Mucosa of descending colon (tissue), 3 donors: Measurements from ENCODE around the gene FEM1A. TPM values are rescaled to one million over a fixed set of nuclear protein-coding genes. Genes with fewer than 3 reads are reported as not detected.
"Not testable (repeated sequence)": the region's sequence is repeated elsewhere in the genome, so short reads cannot be mapped to it uniquely, and the experiment has no call there.

Source experiments
- ATAC-seq: fragments of 200-7000 bp; cut with Tn5 transposase; one replicate; pipeline ENCODE4 v1.9.1; 2020; ENCODE audit warnings: mild to moderate bottlenecking, moderate library complexity
- DNase-seq, 3 donors: peaks; one replicate each; pipeline ENCODE4 v3.0.0-alpha.2; 2020
- H3K36me3 ChIP-seq: fragments of 200-600 bp; one replicate; pipeline ENCODE4 v1.8.0; 2021; ENCODE audit warnings: low read depth, mild to moderate bottlenecking
- H3K4me1 ChIP-seq: fragments of 200-600 bp; one replicate; pipeline ENCODE4 v1.8.0; 2021; ENCODE audit warnings: low read depth, mild to moderate bottlenecking
- H3K4me3 ChIP-seq: fragments of 200-600 bp; one replicate; pipeline ENCODE4 v1.8.0; 2021; ENCODE audit warnings: mild to moderate bottlenecking
- H3K9me3 ChIP-seq: fragments of 200-600 bp; one replicate; pipeline ENCODE4 v1.8.0; 2021; ENCODE audit warnings: mild to moderate bottlenecking
- intact Hi-C, 2 donors: fragments of 100-400 bp; cut with DNase I in 1 of 2; cut with micrococcal nuclease in 1 of 2; formaldehyde crosslinking; loops; one replicate each; pipeline versions ENCODE4 v1.11.0 to v1.11.1; 2022; cut with DNase I, micrococcal nuclease
- total RNA-seq, 3 donors: library from RNA; stranded (reverse); fragmentation: NEBNext Ultra II Directional in 2 of 3; extraction: Animal tissue kit (Norgen Biotek cat#: 25700) in 2 of 3; gene quantifications; one replicate each; pipeline versions ENCODE4 v1.2.1 to v1.2.4, GENCODE V29; 2021 to 2023
- TF ChIP-seq, protein P1 (sequence below): fragments of 200-600 bp; IDR thresholded peaks from one replicate; pipeline ENCODE4 v1.8.0; 2022; ENCODE audit warnings: antibody characterized with exemption, mild to moderate bottlenecking
- donor health status: DM: no; HTN: no; CAD: no; lungs with moderate emphysema.
- donor health status: DM: no; HTN: no; CAD: no.
- donor health status: DM: no; HTN: yes; CAD: no.

FEM1A gene
- total RNA-seq, 3 donors from 2014 or later = 10.5 to 15.2 (median 11.4) TPM

DNA sequence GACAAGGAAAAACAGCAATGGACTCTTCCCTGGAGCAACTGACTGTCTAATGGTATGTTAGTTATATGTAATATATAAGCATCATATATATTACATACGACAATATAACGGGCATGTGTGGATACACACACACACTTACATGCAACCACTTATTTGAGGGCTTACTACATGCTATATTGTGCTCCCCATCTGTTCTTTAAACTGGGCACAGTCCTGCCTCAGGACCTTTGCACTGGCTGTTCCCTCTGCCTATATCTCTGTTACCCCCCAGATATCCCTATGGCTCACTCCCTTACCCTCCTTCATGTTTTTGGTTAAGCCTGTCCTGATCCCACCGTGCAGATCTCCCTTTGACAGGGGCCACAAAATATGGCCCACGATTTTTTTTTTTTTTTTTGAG is 29.7 kb downstream of the FEM1A start:
- Histone ChIP-seq H3K4me1 (no peaks in the 10 kb centered on the region), H3K9me3 (no peaks in the 10 kb centered on the region), H3K36me3 (no peaks in the 10 kb centered on the region), H3K4me3 (no peak overlapping the region)
- DNase-seq (no peak), ATAC-seq (no peak)
- TF ChIP-seq, protein P1, sequence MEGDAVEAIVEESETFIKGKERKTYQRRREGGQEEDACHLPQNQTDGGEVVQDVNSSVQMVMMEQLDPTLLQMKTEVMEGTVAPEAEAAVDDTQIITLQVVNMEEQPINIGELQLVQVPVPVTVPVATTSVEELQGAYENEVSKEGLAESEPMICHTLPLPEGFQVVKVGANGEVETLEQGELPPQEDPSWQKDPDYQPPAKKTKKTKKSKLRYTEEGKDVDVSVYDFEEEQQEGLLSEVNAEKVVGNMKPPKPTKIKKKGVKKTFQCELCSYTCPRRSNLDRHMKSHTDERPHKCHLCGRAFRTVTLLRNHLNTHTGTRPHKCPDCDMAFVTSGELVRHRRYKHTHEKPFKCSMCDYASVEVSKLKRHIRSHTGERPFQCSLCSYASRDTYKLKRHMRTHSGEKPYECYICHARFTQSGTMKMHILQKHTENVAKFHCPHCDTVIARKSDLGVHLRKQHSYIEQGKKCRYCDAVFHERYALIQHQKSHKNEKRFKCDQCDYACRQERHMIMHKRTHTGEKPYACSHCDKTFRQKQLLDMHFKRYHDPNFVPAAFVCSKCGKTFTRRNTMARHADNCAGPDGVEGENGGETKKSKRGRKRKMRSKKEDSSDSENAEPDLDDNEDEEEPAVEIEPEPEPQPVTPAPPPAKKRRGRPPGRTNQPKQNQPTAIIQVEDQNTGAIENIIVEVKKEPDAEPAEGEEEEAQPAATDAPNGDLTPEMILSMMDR = no peak
- intact Hi-C loops = no loop called here

DNA sequence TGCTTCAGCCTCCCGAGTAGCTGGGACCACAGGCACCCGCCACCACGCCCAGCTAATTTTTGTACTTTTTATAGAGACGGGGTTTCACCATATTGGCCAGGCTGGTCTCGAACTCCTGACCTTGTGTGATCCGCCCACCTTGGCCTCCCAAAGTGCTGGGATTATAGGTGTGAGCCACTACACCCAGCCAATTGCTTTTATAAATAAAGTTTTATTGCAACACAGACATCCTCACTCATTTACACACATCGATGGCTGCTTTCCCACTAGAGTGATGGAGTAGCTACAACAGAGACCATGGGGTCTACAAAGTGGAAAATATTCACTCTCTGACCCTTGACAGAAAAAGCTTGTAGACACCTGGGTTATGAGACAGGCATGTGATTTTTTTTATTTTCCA is 30.8 kb downstream of the FEM1A start:
- intact Hi-C loops = not testable (repeated sequence)

DNA sequence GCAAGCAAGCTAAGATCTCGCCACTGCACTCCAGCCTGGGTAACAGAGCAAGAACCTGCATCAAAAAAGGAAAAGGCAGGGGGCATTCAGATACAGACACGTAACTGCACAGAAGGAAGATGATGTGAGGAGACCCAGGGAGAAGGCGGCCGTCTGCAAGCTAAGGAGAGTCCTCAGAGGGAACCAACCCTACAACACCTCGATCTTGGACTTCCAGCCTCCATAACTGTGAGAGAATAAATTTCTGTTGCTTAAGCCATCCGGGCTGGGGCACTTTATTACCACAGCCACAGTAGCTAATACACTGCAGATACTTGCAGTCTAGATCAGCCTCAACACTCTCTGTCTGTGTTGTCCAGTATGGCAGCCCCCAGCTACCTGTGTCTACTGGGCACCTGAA is 32.0 kb downstream of the FEM1A start:
- intact Hi-C loops = no loop called here
- Histone ChIP-seq H3K9me3 (no peaks in the 10 kb centered on the region), H3K36me3 (no peaks in the 10 kb centered on the region), H3K4me3 (no peak overlapping the region), H3K4me1 (no peaks in the 10 kb centered on the region)
- DNase-seq = no peak
- TF ChIP-seq, protein P1 = no peak
- ATAC-seq = no peak

More for the DNA sequence above, 30.8 kb downstream of the FEM1A start:
- not testable (repeated sequence) for ATAC-seq, DNase-seq, H3K4me1 ChIP-seq, H3K9me3 ChIP-seq, H3K36me3 ChIP-seq, H3K4me3 ChIP-seq

DNA sequence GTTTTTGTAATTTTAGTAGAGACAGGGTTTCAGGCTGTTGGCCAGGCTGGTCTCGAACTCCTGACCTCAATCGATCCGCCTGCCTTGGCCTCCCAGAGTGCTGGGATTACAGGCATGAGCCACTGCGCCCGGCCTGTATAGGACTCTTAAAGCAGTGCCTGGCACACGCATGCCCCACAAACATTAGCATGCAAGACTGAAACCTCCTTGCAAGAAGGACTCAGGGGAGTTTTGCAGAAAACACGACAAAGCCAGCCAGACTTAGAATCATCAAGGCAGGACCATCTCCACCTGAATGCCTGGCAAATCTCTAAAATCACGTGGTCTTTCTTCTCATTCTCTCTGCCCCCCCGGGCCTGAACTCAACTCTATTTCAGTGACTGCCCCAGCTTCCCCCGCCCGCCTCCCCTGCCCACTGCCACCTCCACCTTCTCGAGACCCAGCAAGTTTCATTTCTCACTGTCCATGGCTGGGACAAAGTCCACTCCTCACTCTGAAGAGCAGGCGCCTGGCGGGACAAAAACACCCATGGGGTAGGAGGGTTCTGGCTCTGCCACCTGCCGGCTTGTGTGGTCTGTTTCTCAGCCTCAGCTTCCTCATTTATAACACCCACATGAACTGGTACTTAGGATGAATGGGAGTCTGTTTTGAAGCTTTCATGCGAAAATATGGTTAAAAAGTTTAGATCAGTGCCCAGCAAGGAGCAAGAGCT is 37.6 kb downstream of the FEM1A start:
- ATAC-seq (peak; percentile 58), DNase-seq (peak in 2 of 3 donors; percentile 62 to 65)
- H3K9me3 ChIP-seq = no peaks in the 10 kb centered on the region
- intact Hi-C loops = no loop called here
- no peaks in the 10 kb centered on the region for H3K36me3 ChIP-seq
- TF ChIP-seq, protein P1 = no peak
- no peak overlapping the region for H3K4me3 ChIP-seq
- peaks cover 13% of the 10 kb centered on the region for H3K4me1 ChIP-seq

DNA sequence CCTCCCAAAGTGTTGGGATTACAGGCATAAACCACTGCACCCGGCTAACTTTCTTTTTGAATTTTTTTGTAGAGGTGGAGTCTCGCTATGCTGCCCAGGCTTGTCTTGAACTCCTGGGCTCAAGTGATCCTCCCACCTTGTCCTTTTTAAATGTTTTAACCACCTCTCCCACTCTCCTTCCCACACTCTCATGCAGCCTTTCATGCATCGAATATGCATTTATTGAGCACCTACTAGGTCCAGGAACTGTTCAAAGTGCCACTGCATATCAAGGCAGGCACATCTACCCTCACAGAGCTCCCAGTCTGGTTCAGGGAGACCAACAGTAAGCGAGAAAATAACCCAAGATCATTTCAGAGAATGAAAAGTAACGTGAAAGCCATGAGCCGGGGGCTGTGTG is 38.8 kb downstream of the FEM1A start:
- Histone ChIP-seq H3K4me1 (peaks cover 15% of the 10 kb centered on the region), H3K36me3 (no peaks in the 10 kb centered on the region), H3K4me3 (no peak overlapping the region), H3K9me3 (no peaks in the 10 kb centered on the region)
- TF ChIP-seq, protein P1 = no peak
- ATAC-seq = no peak
- intact Hi-C loops = no loop called here
- DNase-seq = no peak

DNA sequence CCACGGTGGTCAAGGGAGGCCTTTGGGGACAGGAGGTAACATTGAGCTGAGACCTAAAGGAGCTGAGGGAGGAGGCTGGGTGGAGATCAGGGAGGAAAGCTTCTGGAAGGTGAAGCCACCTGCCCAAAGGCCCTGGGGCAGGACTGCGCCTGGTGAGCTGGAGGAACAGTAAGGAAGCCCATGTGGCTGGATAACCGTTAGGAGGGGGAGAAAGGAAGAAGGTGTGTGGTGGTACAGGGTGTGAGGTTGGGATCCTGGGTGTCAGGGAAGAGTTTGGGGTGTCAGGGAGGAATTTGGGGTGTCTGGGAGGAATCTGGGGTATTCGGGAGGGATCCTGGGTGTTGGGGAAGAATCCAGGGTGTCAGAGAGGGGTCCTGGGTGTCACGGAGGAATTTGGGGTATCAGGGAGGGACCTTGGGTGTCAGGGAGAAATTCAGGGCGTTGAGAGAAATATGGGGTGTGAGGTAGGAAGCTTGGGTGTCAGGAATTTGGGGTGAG is 39.3 kb downstream of the FEM1A start:
- Histone ChIP-seq H3K9me3 (no peaks in the 10 kb centered on the region), H3K36me3 (no peaks in the 10 kb centered on the region), H3K4me3 (peak overlapping the region; percentile 90), H3K4me1 (peaks cover 19% of the 10 kb centered on the region)
- TF ChIP-seq, protein P1 = no peak
- intact Hi-C loops = no loop called here
- DNase-seq (peak in 1 of 3 donors; percentile 51), ATAC-seq (peak; percentile 29)
